GM21423 (cell line): Measurements from ENCODE around the gene TBC1D10A.

ENCODE experiments used
- ATAC-seq: cut with Tn5 transposase; IDR thresholded peaks from one replicate; pipeline ENCODE4 v1.9.1; 2021; ENCODE audit warnings: mild to moderate bottlenecking, moderate library complexity; ENCODE audit not compliant: unreplicated experiment

Gene TBC1D10A, protein sequence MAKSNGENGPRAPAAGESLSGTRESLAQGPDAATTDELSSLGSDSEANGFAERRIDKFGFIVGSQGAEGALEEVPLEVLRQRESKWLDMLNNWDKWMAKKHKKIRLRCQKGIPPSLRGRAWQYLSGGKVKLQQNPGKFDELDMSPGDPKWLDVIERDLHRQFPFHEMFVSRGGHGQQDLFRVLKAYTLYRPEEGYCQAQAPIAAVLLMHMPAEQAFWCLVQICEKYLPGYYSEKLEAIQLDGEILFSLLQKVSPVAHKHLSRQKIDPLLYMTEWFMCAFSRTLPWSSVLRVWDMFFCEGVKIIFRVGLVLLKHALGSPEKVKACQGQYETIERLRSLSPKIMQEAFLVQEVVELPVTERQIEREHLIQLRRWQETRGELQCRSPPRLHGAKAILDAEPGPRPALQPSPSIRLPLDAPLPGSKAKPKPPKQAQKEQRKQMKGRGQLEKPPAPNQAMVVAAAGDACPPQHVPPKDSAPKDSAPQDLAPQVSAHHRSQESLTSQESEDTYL

DNA sequence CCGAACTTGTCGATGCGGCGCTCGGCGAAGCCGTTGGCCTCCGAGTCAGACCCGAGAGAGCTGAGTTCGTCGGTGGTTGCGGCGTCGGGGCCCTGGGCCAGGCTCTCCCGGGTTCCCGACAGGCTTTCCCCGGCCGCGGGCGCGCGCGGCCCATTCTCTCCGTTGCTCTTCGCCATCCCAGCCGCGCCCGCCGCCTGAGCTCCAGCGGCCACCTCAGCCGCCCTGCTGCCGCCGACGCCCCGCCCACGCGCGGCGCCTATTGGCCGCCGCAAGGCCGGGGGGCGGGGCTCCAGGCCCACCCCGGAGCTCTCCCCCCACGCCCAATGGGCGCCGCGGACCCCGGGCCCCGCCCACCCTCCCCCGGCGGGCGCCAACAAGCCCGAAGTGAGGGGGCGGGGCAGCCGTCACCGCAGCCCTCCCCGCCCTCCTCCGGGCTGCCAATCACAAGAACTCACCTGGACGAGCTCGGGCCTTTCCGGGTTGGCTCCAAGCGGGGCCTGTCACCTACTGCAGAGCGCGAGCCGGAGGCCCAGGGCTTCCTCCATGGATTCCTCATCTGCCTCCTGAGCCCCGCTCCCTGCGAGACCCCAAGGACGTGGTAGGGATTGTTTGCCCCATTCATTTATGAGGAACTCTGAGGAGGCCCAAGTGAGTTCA lies at the start of gene TBC1D10A:
Gene TBC1D10A (minus strand): TSS at position 236 of the 657 bp plus-strand sequence. CDS start 60 bp downstream, at position 176.
- peak; percentile 90 for ATAC-seq

GRCh38 chr22:30375312-30375849 lies 48.6 kb upstream of the TBC1D10A start:
- no peak for ATAC-seq

- no peak for ATAC-seq
Measured at GRCh38 chr22:30373331-30374325, 46.9 kb upstream of the TBC1D10A start.

- no peak for ATAC-seq
Measured at GRCh38 chr22:30372915-30373314, 46.2 kb upstream of the TBC1D10A start.

DNA sequence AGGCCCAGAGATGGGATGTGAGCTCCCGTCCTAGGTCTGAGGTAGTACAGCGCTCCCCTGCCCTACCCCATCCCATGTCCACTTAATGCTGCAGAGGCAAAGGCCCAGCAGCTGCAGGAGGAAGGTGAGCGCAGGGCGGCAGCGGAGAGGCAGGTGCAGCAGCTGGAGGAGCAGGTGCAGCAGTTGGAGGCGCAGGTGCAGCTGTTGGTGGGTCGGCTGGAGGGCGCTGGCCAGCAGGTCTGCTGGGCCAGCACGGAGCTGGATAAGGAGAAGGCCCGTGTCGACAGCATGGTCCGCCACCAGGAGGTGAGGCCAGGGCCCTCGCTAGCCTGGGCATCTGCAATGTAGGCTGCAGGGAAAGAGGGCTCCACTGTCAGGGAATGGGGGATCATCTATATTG lies 45.2 kb upstream of the TBC1D10A start:
- no peak for ATAC-seq

- ATAC-seq: no peak
Measured at GRCh38 chr22:30371321-30371720, 44.6 kb upstream of the TBC1D10A start.

DNA sequence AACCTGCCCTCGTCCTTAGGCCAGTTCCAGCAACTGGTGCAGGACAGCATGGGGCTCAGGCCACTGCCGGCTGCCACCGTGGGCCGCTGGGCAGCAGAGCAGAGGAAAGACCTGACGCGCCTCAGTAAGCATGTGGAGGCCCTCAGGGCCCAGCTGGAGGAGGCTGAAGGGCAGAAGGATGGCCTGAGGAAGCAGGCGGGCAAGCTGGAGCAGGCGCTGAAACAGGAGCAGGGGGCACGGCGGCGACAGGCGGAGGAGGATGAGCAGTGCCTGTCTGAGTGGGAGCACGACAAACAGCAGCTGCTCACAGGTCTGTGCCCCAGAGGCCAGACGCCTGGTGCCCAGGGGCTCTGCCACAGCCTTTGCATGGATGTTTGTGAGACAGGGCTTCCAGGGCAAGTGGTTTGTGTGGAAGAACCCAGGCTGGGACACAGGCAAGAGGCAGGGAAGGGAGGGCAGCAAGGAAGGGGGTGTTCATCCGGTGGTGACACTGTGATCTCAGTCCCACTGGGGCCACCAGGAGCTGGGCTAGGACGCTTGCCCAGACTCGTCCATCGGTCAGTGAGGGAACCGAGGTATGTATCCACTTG lies 44.0 kb upstream of the TBC1D10A start:
- no peak for ATAC-seq

GRCh38 chr22:30368420-30368819 lies 41.7 kb upstream of the TBC1D10A start:
- ATAC-seq: no peak

GRCh38 chr22:30365891-30366290 lies 39.1 kb upstream of the TBC1D10A start:
- no peak for ATAC-seq

GRCh38 chr22:30362651-30363281 lies 36.0 kb upstream of the TBC1D10A start:
- no peak for ATAC-seq

DNA sequence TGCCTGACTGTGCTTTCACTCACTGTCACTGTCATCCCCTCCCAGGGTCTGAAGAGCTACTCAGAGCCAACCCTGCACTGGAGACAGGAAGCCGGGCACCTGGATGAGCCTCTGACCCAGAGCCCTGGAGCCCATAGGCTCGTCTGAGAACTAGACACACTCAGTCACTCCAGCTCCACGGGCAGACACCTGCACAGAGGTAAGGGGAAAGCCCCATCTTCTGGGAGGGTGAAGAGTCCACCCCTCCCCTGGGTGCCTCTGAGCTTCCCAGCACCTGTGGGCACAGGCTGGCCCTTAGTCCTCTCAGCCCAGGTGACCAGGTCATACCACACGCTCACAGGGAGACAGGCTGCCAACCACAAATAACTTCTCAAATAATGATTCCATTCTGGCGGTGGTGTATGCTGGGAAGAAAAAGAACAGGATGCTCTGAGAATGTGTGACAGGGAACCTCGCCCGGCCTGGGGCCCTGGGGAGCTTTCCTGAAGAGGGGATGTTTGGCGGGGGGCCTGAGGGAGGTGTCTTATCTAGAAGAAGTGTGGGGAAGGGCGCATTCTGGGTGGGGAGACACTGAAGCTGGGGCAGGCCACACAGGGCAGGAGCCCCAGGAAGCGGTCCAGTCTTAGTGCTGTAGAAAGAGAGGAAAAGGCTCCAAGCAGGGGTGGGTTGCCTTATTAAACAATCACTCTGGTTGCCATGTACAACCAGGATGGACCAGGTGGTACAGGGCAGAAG lies 35.3 kb upstream of the TBC1D10A start:
- ATAC-seq: no peak

DNA sequence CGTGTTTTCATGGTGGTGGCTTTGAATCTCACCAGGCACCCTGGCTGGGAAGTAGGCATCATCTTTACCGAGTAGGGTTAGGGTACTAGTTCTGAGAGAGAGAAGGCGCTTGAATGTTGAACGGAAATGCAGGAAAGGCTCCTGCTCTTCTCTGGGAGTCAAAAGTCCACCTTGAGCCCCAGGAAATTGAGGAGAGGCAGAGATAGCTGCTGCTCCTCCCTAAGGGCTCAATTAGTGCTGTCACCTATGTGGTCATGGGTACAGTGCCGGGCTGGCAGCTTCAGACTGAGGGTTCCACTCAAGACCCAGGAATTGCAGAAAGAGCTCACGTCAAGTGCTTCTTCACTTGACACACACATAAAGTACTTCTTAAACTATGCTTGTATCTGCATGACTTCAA lies 31.8 kb upstream of the TBC1D10A start:
- ATAC-seq: no peak

DNA sequence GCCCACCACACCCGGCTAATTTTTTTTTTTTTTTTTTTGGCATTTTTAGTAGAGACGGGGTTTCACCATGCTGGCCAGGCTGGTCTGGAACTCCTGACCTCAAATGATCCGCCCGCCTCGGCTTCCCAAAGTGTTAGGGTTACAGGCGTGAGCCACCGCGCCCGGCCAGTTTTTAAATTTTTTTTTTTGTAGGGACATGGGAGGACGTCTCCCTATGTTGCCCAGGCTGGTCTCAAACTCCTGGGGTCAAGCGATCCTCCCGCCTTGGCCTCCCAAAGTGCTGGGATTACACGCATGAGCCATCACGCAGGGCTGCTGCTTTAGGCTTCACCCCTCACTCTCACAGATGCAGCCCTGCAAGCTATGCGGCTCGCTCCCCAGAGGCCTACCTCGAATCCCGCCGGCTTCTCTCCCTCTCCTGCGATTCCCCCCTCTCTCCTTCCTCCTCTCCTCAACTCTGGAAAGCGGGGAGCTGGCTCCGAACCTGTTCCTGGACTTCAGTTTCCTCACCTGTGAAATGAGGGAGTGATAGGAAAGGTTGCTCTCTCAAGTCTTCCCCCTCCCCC lies 31.0 kb upstream of the TBC1D10A start:
- ATAC-seq: no peak

- peak; percentile 1 for ATAC-seq
Measured at GRCh38 chr22:30357236-30357570, 30.5 kb upstream of the TBC1D10A start.

GRCh38 chr22:30356449-30357235 lies 29.9 kb upstream of the TBC1D10A start, which contains the start of the genes CCDC157 and SF3A1:
Gene CCDC157, plus strand, starts transcription at chr22:30357007. Its CDS starts 8,994 bp downstream, at chr22:30366001.
Gene SF3A1, minus strand, starts transcription at chr22:30356894. Its CDS starts 102 bp downstream, at chr22:30356792.
- peak; percentile 81 for ATAC-seq

DNA sequence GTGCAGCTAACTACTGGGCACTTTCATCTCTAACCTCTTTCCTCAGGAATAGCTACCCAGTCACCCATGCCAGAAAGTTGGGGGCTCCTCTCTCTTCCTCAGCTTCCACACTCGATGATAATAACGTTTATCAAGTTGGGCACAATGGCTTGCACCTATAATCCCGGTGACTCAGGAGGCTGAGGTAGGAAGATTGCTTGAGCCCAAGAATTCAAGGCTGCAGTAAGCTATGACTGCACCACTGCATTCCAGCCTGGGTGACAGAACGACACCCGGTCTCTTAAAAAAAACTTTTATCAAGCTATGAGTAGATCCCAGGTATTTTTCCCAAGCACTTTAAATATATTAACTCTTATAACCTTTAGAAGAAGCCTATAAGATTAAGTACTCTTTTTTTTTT lies 27.9 kb upstream of the TBC1D10A start:
- no peak for ATAC-seq

DNA sequence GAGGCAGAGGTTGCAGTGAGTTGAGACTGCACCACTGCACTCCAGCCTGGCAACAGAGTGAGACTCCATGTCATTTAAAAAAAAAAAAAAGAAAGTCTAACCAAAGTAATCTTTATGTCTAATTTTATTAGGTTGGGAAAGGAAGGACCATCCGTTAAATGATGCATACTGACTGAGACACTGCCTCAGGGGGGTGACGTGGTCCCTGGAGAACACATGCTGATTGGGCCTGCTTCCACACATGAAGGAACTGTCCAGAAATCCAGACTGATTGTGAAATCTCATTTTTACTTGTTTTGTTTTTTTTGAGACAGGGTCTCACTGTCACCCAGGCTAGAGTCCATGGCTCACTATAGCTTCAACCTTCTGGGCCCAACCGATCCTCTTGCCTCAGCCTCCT lies 24.5 kb upstream of the TBC1D10A start:
- no peak for ATAC-seq

GRCh38 chr22:30348809-30349208 lies 22.1 kb upstream of the TBC1D10A start:
- no peak for ATAC-seq
